Measurements from ENCODE around the gene SDK1. TPM values are rescaled to one million over a fixed set of nuclear protein-coding genes. Genes with fewer than 3 reads are reported as not detected.

SDK1 gene
- polyA plus RNA-seq, 10 donors, result 1.9 to 6.0 (median 2.7) TPM

DNA sequence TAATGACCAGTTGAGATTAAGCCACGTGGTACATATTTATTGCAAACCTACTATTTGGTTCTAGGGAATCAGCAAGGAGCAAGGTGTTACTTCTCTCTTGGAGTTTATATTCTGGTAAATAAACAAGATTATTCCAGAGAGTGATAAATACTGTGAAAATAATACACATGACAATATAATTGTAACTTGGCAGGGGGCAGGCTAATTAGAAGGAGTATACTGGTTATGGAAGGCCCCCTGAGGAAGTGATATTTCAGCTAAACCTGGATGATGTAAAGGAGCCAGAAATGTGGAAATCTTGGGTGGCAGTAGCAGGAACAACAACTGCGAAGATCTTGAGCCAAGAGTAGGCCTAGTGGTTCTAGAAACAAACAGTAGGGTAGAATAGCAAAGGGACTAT lies 111.8 kb downstream of the SDK1 start:
- no peak for DNase-seq

DNA sequence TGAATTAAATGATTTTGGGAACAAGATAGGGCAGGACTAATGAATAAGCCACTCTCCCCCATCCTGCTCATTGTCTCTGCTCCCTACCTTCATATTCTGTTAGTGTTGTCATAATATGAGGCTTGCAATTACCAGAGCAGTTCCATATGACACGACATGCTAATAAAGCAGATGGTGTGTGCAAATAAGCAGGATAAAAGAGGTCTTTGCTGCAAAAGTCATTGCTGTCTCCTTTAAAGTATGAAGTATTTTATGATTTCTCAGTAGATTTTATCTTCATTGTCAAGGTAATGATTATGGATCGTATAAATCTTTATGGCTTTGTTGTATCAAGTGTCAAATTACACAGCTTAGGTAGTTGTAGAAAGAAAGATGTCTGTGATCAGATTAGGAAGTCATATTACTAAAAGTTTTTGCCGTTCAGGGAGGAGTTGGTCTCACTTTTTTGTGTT lies 114.8 kb downstream of the SDK1 start:
- DNase-seq, result no peak

DNA sequence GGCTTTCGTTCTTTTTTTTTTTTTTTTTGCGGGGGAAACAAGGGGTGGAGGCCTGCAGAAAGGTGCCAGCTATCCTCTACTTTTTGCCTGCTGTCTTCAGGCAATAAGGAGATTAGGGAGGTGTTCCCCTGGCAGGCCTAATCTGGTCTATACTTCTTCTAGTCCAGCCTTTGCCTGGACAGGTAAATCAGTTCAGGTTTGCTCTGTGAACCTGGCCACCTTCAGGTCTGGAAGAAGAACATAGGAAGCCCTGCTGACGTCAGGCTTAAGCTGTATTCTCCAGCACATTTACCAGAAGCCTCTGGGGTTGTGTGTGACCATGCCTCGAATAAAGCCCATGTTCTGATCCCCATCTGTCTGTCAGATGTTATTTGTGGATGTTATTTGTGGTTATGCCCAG lies 115.4 kb downstream of the SDK1 start:
- no peak for DNase-seq

GRCh38 chr7:3425087-3425486 lies 124.0 kb downstream of the SDK1 start:
- no peak for DNase-seq

GRCh38 chr7:3426064-3426463 lies 125.0 kb downstream of the SDK1 start:
- DNase-seq, result no peak

GRCh38 chr7:3427957-3428356 lies 126.9 kb downstream of the SDK1 start:
- no peak for DNase-seq

GRCh38 chr7:3429981-3430380 lies 128.9 kb downstream of the SDK1 start:
- no peak for DNase-seq

- no peak for DNase-seq
Observed at GRCh38 chr7:3430588-3430987, 129.5 kb downstream of the SDK1 start.

DNA sequence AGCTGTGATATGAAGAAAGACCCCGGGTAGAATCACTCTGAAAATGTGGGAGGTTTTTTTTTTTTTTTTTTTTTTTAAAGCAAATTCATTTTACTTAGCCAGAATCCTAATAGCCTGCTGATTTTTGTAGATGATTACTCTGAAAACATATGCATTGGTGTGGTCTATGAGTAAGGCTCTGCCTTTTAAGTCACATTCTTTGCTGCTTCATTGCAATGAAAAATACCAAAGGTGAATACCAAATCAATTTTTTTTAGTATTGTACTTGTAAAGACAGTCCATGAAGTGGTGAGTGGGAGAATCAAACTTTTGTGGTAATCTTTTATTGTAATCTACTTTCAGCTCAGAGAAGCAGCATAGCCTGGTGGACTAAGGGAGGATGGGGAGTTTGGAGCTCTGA lies 130.3 kb downstream of the SDK1 start:
- no peak for DNase-seq

DNA sequence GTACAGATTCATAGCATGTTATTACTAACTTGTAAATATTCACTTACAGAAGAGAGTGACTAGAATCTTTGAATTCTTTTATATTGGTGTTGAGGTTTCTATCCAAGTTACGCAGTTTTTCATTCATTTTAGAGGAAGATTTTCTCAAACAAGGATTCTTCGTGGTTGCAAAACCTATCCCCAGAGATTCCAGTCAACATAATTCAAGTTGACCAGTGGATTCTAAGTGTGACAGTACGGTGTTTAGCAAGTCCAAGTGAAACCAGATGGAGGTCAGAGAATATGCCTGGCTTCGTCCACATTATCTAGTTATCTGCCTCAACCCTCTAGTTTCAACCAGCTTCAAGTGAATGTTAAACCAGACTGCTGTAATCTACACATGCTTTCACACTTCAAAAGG lies 131.9 kb downstream of the SDK1 start:
- DNase-seq, result peak; percentile 7 to 47 (median 20)

- DNase-seq, result no peak
Observed at GRCh38 chr7:3434611-3435010, 133.6 kb downstream of the SDK1 start.

DNA sequence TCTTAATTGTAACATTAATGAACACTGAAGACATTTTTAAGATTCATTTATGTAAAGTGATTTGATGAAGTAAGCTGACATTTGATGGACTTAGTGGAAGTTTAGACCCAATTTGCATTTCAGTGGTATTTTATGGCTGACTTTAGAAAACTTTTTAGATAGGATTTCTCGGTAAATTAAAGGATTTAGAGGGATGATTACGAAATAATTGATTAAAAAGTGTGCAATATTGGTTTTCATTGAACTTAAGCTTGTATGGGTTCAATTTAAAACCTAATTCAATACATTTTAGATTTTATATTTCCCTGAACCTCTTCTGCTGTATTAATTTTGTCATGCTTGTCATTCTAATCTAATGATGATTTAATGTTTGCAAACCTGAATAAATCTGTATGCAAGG lies 135.1 kb downstream of the SDK1 start:
- DNase-seq, result no peak

DNA sequence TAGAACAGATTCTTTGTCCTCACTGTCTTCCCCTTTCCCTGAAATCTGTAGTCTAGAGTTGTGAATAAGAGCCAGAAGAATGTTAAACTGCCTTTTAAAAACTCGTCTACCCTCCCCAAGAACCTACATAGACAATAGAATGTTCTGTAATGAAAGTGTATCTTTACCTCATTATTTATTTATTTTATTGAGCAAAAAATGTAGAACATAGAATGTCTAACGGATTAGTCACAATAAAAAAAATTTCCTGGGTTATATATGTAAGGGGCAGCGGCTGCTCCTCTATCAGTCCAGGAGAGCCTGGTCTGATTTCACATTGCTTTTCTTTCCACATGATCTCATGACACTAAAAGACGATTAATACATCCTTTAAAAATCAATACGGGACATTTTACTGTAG lies 135.7 kb downstream of the SDK1 start:
- DNase-seq, result peak in 1 of 3 donors; percentile 85

- DNase-seq, result no peak
Observed at GRCh38 chr7:3437467-3437866, 136.4 kb downstream of the SDK1 start.

- DNase-seq, result no peak
Observed at GRCh38 chr7:3438352-3438751, 137.3 kb downstream of the SDK1 start.

GRCh38 chr7:3439333-3440030 lies 138.4 kb downstream of the SDK1 start:
- DNase-seq, result peak; percentile 2 to 86 (median 25)

DNA sequence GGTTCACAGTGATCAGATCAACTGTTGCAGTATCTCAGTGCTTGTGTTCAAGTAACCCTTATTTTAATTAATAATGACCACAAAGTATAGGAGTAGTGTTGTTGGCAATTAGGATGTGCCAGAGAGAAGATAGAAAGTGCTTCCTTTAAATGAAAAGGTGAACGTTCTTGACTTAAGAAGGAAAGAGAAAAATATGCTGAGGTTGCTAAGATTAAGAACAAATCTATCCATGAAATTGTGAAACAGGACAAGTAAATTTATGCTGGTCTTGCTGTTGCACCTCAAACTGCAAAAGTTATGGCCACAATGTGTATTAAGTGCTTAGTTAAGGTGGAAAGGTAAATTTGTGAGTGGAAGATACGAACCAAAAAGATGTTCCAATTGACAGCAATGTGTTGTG lies 139.5 kb downstream of the SDK1 start:
- DNase-seq, result no peak

GRCh38 chr7:3443716-3444115 lies 142.7 kb downstream of the SDK1 start:
- DNase-seq, result no peak

- no peak for DNase-seq
Observed at GRCh38 chr7:3446786-3447185, 145.7 kb downstream of the SDK1 start.

GRCh38 chr7:3451701-3452100 lies 150.6 kb downstream of the SDK1 start:
- DNase-seq, result no peak

GRCh38 chr7:3453398-3453797 lies 152.3 kb downstream of the SDK1 start:
- DNase-seq, result no peak

GRCh38 chr7:3455806-3456595 lies 154.9 kb downstream of the SDK1 start:
- no peak for DNase-seq

DNA sequence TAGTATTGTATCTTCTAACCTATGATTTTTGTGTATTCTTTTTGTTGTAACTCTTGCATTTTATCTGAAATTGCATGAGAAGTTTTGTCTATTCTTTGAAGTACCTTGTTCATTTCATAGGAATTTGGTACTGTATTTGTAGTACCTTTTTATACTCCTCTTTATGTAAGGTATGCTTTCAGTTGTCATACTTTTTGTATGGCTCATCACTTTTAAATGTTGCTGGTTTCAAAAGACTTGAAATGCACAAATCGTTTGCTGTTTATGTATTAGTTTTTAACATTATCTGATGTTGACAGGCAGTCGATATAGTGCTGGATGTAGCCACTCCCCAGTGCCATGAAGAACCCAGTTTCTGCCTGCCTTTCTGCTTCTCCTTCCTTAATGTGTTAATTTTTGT lies 158.1 kb downstream of the SDK1 start:
- DNase-seq, result no peak

Data from muscle of back (tissue), 11 donors.